ENCODE measurements around the gene GRAP2. TPM values are rescaled to one million over a fixed set of nuclear protein-coding genes. Genes with fewer than 3 reads are reported as not detected.

The GRAP2 gene
- total and polyA plus RNA-seq, 2 of the 4 experiments (the other 2 are of a cell fraction) = not detected

DNA sequence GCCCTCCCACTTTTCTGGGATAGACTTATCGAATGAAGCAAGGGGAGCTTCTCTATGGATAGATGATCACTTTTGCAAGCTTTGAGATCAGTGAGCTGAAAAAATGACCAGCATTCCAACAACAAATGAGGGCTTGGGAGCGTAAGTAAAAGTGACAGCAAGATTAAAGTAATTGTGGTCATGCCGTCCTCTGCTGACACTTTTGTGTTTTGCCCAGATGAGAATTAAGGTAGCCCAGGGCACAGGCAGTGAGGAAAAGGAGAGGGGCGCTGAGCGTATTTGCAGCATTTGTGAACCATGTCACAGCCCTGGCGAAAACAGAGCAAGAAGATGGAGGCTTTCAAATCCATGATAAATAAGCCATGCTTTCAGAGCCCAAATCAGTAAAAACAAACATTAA lies 34.7 kb downstream of the GRAP2 start:
- no peak overlapping the region for H4K8ac ChIP-seq (ENCODE audit: low read depth in 2 of 2, low read length in 2 of 2)
- H2BK5ac ChIP-seq (ENCODE audit: low read depth, low read length, poor library complexity, severe bottlenecking) = no peak overlapping the region
- H2BK20ac ChIP-seq (ENCODE audit: low read depth, low read length) = no peak overlapping the region
- dilution Hi-C loops (cut with HindIII; ENCODE audit: low sequenced_read_pairs, unreplicated experiment) (no loop called here), intact Hi-C loops (cut with micrococcal nuclease) (no loop called here), in situ Hi-C loops (cut with MboI; ENCODE audit: low sequenced_read_pairs) (no loop called here)
- no peaks in the 10 kb centered on the region for H3K79me1 ChIP-seq (ENCODE audit: low read depth in 1 of 2, low read length in 2 of 2)
- H3K27me3 ChIP-seq (ENCODE audit: control insufficient read depth, insufficient read depth, low read length) = peaks cover 68% of the 10 kb centered on the region
- ChIA-PET POLR2A (ENCODE audit: unreplicated experiment) (no interaction called here), CTCF (interaction anchor here (1.6 kb wide), 1 partner anchor 12 kb away, joined by 3 read pairs; no protein-coding TSS in a partner anchor)
- no peak overlapping the region for H3K4me2 ChIP-seq (ENCODE audit: low read depth, low read length)
- H3K27ac ChIP-seq (ENCODE audit: insufficient read depth, low read length) = no peak overlapping the region
- H3K9ac ChIP-seq (ENCODE audit: low read depth, low read length) = no peak overlapping the region
- no peak overlapping the region for H2AFZ ChIP-seq (replicated peaks; ENCODE audit: low read length, poor library complexity)
- TF ChIP-seq CHD1 (IDR thresholded peaks at IDR 0.05; ENCODE audit: low read depth, low read length) (no peak), MAZ (IDR thresholded peaks at IDR 0.05; ENCODE audit: borderline replicate concordance, low read depth, low read length) (no peak), POLR2A (IDR thresholded peaks at IDR 0.05; ENCODE audit: low read depth, low read length) (no peak), RAD21 (IDR thresholded peaks at IDR 0.05; ENCODE audit: low read length) (no peak), MAFK (IDR thresholded peaks at IDR 0.05; ENCODE audit: low read depth, low read length) (no peak), RFX5 (IDR thresholded peaks at IDR 0.05; ENCODE audit: low read depth, low read length) (no peak)
- TF ChIP-seq, protein P1, sequence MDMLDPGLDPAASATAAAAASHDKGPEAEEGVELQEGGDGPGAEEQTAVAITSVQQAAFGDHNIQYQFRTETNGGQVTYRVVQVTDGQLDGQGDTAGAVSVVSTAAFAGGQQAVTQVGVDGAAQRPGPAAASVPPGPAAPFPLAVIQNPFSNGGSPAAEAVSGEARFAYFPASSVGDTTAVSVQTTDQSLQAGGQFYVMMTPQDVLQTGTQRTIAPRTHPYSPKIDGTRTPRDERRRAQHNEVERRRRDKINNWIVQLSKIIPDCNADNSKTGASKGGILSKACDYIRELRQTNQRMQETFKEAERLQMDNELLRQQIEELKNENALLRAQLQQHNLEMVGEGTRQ (IDR thresholded peaks at IDR 0.05; ENCODE audit: low read depth, low read length) = no peak
- TF ChIP-seq, protein P2, sequence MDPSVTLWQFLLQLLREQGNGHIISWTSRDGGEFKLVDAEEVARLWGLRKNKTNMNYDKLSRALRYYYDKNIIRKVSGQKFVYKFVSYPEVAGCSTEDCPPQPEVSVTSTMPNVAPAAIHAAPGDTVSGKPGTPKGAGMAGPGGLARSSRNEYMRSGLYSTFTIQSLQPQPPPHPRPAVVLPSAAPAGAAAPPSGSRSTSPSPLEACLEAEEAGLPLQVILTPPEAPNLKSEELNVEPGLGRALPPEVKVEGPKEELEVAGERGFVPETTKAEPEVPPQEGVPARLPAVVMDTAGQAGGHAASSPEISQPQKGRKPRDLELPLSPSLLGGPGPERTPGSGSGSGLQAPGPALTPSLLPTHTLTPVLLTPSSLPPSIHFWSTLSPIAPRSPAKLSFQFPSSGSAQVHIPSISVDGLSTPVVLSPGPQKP (IDR thresholded peaks at IDR 0.05; ENCODE audit: borderline replicate concordance, low read depth, low read length) = no peak
- no peaks in the 10 kb centered on the region for H3K36me3 ChIP-seq (ENCODE audit: control insufficient read depth, insufficient read depth, low read length)
- ATAC-seq (ENCODE audit: low read depth) (no peak), DNase-seq (no peak)
- no peaks in the 10 kb centered on the region for H4K20me1 ChIP-seq (ENCODE audit: insufficient read depth, low read length)
- H3K4me3 ChIP-seq (ENCODE audit: insufficient read depth, low read depth, low read length) = no peak overlapping the region
- no peak overlapping the region for H3K14ac ChIP-seq (replicated peaks; ENCODE audit: low read depth, low read length)
- H2AK9ac ChIP-seq (replicated peaks; ENCODE audit: low read depth, low read length, poor library complexity) = no peak overlapping the region
- H2BK15ac ChIP-seq (ENCODE audit: low read depth, low read length) = no peak overlapping the region
- 0% methylated on average over 1 of the region's 6 CpGs; no CpG with 5 or more reads in 1 of the 2 experiments for WGBS, 2 experiments (ENCODE audit: extremely low coverage in 2 of 2, insufficient read length in 1 of 2)
- H3K56ac ChIP-seq (ENCODE audit: extremely low read depth, insufficient read depth, low read length) = no peak overlapping the region
- H2AK5ac ChIP-seq (ENCODE audit: low read depth, low read length) = no peak overlapping the region
- H2BK120ac ChIP-seq (ENCODE audit: low read depth, low read length) = no peak overlapping the region
- no peaks in the 10 kb centered on the region for H3K9me3 ChIP-seq (ENCODE audit: control insufficient read depth, insufficient read depth, low read length)
- BruUV-seq (replicated peaks) = no TSS peak
- no peak overlapping the region for H3K23ac ChIP-seq (ENCODE audit: low read depth, low read length)
- H3K9me1 ChIP-seq (ENCODE audit: insufficient read depth, low read length) = no peaks in the 10 kb centered on the region
- H4K5ac ChIP-seq (ENCODE audit: low read depth, low read length) = no peak overlapping the region
- no peaks in the 10 kb centered on the region for H3K4me1 ChIP-seq (ENCODE audit: control insufficient read depth, insufficient read depth, low read length)
- H4K91ac ChIP-seq (ENCODE audit: insufficient read depth, low read depth, low read length) = no peak overlapping the region
- no peak overlapping the region for H3K4ac ChIP-seq (ENCODE audit: low read depth, low read length)
- H3K18ac ChIP-seq (ENCODE audit: low read depth, low read length) = no peak overlapping the region
